ENCODE results near the gene ZBTB20. TPM values are rescaled to one million over a fixed set of nuclear protein-coding genes. Genes with fewer than 3 reads are reported as not detected.

The ZBTB20 gene
- polyA plus RNA-seq, 1 donor from 2014 or later, result 4.8 TPM

GRCh38 chr3:114597012-114597411 lies 550.1 kb downstream of the ZBTB20 start:
- Histone ChIP-seq H3K27me3 (ENCODE audit: insufficient read depth, low read depth, low read length) (no peaks in the 10 kb centered on the region), H3K36me3 (ENCODE audit: insufficient read depth, low read length) (no peaks in the 10 kb centered on the region), H3K27ac (ENCODE audit: low read length) (no peak overlapping the region), H3K4me3 (ENCODE audit: low read length) (no peak overlapping the region), H3K9ac (ENCODE audit: low read length) (no peak overlapping the region), H3K9me3 (ENCODE audit: low read length) (no peaks in the 10 kb centered on the region), H3K4me2 (ENCODE audit: low read length) (no peak overlapping the region), H3K79me2 (replicated peaks; ENCODE audit: insufficient read depth, low read length) (no peaks in the 10 kb centered on the region), H4K20me1 (ENCODE audit: insufficient read depth) (no peaks in the 10 kb centered on the region), H3F3A (ENCODE audit: insufficient read depth, low read length, poor library complexity, severe bottlenecking) (no peaks in the 10 kb centered on the region), H2AFZ (ENCODE audit: low read depth, low read length) (no peak overlapping the region), H3K9me2 (ENCODE audit: insufficient read depth, low read length) (no peaks in the 10 kb centered on the region)
- TF ChIP-seq RAD21 (conservative IDR thresholded peaks at IDR 0.05) (peak; percentile 18), EZH2 (IDR thresholded peaks at IDR 0.05; ENCODE audit: borderline replicate concordance, insufficient read depth, low read length, poor library complexity, severe bottlenecking) (no peak), CTCF (IDR thresholded peaks at IDR 0.05; ENCODE audit: poor library complexity, severe bottlenecking) (no peak), MXI1 (conservative IDR thresholded peaks at IDR 0.05; ENCODE audit: poor library complexity, severe bottlenecking) (no peak)

GRCh38 chr3:114596147-114596546 lies 550.9 kb downstream of the ZBTB20 start:
- Histone ChIP-seq H3K4me3 (ENCODE audit: low read length) (no peak overlapping the region), H2AFZ (ENCODE audit: low read depth, low read length) (no peak overlapping the region), H3K9me3 (ENCODE audit: low read length) (no peaks in the 10 kb centered on the region), H3K4me2 (ENCODE audit: low read length) (no peak overlapping the region), H3K27ac (ENCODE audit: low read length) (no peak overlapping the region), H3K9me2 (ENCODE audit: insufficient read depth, low read length) (no peaks in the 10 kb centered on the region), H3K27me3 (ENCODE audit: insufficient read depth, low read depth, low read length) (no peaks in the 10 kb centered on the region), H4K20me1 (ENCODE audit: insufficient read depth) (no peaks in the 10 kb centered on the region), H3F3A (ENCODE audit: insufficient read depth, low read length, poor library complexity, severe bottlenecking) (no peaks in the 10 kb centered on the region), H3K79me2 (replicated peaks; ENCODE audit: insufficient read depth, low read length) (no peaks in the 10 kb centered on the region), H3K36me3 (ENCODE audit: insufficient read depth, low read length) (no peaks in the 10 kb centered on the region), H3K9ac (ENCODE audit: low read length) (no peak overlapping the region)
- peak; percentile 21 for TF ChIP-seq POLR2AphosphoS5 (IDR thresholded peaks at IDR 0.05)
- TF ChIP-seq RAD21 (conservative IDR thresholded peaks at IDR 0.05), result no peak

- no peaks in the 10 kb centered on the region for H3K79me2 ChIP-seq (replicated peaks; ENCODE audit: insufficient read depth, low read length)
Measured at GRCh38 chr3:114595522-114596028, 551.5 kb downstream of the ZBTB20 start.

More at GRCh38 chr3:114595522-114596028, 551.5 kb downstream of the ZBTB20 start:
- no peaks in the 10 kb centered on the region for H3K9me3 ChIP-seq (ENCODE audit: low read length)
- H3K27me3 ChIP-seq (ENCODE audit: insufficient read depth, low read depth, low read length), result no peaks in the 10 kb centered on the region
- H3K9me2 ChIP-seq (ENCODE audit: insufficient read depth, low read length), result no peaks in the 10 kb centered on the region
- TF ChIP-seq CTCF (IDR thresholded peaks at IDR 0.05; ENCODE audit: poor library complexity, severe bottlenecking) (no peak), REST (IDR thresholded peaks at IDR 0.05; ENCODE audit: borderline replicate concordance) (no peak), EP300 (conservative IDR thresholded peaks at IDR 0.05; ENCODE audit: poor library complexity, severe bottlenecking) (no peak), EZH2 (IDR thresholded peaks at IDR 0.05; ENCODE audit: borderline replicate concordance, insufficient read depth, low read length, poor library complexity, severe bottlenecking) (no peak), RAD21 (conservative IDR thresholded peaks at IDR 0.05) (no peak), TAF1 (IDR thresholded peaks at IDR 0.05; ENCODE audit: low read depth) (no peak), SMC3 (conservative IDR thresholded peaks at IDR 0.05; ENCODE audit: poor library complexity) (no peak)
- no peak overlapping the region for H2AFZ ChIP-seq (ENCODE audit: low read depth, low read length)
- no peak overlapping the region for H3K4me3 ChIP-seq (ENCODE audit: low read length)
- H3K27ac ChIP-seq (ENCODE audit: low read length), result no peak overlapping the region
- no peaks in the 10 kb centered on the region for H4K20me1 ChIP-seq (ENCODE audit: insufficient read depth)
- H3K36me3 ChIP-seq (ENCODE audit: insufficient read depth, low read length), result no peaks in the 10 kb centered on the region
- H3K9ac ChIP-seq (ENCODE audit: low read length), result no peak overlapping the region
- no peak overlapping the region for H3K4me2 ChIP-seq (ENCODE audit: low read length)
- H3F3A ChIP-seq (ENCODE audit: insufficient read depth, low read length, poor library complexity, severe bottlenecking), result no peaks in the 10 kb centered on the region

All from neural cell (in vitro differentiated cells).